Spleen (tissue), 7 donors: ENCODE data around the gene SH3BP1.

Source experiments
- POLR2A ChIP-seq, 3 donors: fragments of 450-650 bp; IDR thresholded peaks; one replicate each; pipeline ENCODE4 v1.5.1; 2017; ENCODE audit warnings: antibody characterized with exemption in 3 of 3, mild to moderate bottlenecking in 1 of 3
- POLR2AphosphoS5 ChIP-seq, 3 donors: sonication (generic); formaldehyde crosslinking; IDR thresholded peaks; one replicate each; pipeline ENCODE4 v1.5.1; 2017; ENCODE audit warnings: antibody characterized with exemption in 3 of 3
- TF ChIP-seq, protein P1 (sequence below), 11 experiments: fragments of 200-600 bp in 7 of 11; fragments of 450-650 bp in 4 of 11; sonication (generic) in 4 of 11; IDR thresholded peaks in 8 of 11; conservative IDR thresholded peaks in 3 of 11; 1 replicate in 7 of 11; 2 replicates in 4 of 11; pipeline versions ENCODE4 v1.4.0 to v1.8.0; 2016 to 2021; ENCODE audit warnings: antibody characterized with exemption in 11 of 11, inconsistent platforms in 4 of 11, mild to moderate bottlenecking in 1 of 11
- donor health status: DM: no; HTN: no; CAD: no; lungs with moderate emphysema.
- donor health status: DM: no; HTN: no; CAD: no.
- donor health status: DM: no; HTN: no; CAD: no.

DNA sequence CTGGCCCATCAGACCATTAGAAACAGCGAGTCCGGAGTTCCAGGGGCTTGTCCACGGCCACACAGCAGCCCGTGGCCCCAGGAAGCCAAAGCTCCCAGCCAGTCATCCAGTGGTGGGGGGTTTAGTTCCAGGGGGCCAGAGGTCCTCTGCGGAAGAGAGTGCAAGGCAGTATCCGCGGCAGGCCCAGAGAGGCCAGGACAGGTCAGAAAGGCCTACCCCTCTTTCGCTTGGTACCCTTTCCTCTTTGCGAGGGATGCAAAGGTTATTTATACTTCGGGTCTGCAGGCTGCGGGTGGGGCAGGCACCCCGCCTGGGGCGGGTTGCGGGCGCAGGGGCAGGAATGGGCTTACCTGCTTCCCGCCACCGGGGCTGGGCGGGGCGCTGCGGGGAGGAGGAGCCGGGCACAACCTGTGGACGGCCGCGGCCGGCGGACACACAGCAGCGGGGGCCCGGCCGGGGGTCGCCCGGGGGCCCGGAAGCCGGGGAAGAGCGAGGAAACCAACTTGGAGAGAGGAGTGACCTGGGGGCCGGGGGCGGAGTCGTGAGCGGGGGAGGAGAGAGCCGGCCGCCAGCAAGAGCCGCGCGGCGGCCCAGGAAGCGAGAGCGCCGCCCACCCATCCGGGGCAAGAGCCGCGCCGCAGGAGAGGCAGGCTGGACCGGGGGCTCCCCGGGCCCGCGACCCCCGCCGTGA lies at the start of gene SH3BP1:
- TF ChIP-seq, protein P1, sequence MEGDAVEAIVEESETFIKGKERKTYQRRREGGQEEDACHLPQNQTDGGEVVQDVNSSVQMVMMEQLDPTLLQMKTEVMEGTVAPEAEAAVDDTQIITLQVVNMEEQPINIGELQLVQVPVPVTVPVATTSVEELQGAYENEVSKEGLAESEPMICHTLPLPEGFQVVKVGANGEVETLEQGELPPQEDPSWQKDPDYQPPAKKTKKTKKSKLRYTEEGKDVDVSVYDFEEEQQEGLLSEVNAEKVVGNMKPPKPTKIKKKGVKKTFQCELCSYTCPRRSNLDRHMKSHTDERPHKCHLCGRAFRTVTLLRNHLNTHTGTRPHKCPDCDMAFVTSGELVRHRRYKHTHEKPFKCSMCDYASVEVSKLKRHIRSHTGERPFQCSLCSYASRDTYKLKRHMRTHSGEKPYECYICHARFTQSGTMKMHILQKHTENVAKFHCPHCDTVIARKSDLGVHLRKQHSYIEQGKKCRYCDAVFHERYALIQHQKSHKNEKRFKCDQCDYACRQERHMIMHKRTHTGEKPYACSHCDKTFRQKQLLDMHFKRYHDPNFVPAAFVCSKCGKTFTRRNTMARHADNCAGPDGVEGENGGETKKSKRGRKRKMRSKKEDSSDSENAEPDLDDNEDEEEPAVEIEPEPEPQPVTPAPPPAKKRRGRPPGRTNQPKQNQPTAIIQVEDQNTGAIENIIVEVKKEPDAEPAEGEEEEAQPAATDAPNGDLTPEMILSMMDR (IDR thresholded peaks at IDR 0.05 in 8 of 11, conservative IDR thresholded peaks at IDR 0.05 in 3 of 11) = peak in 2 of 11 experiments; percentile 14 to 32
- TF ChIP-seq POLR2A (IDR thresholded peaks at IDR 0.05) = no peak
- peak in 2 of 3 donors; percentile 61 to 70 for TF ChIP-seq POLR2AphosphoS5 (IDR thresholded peaks at IDR 0.05)
